Suppressor macrophage (primary cell): Measurements from ENCODE around the gene TMEM38B.

ENCODE experiments used
- DNase-seq, 4 experiments: peaks; one replicate each; pipeline ENCODE4 v3.0.0-alpha.2; 2020 to 2022
- total RNA-seq, 17 experiments: gene quantifications; one replicate each; lab custom pipeline; 2026; ENCODE audit warnings: mixed read lengths in 6 of 17, inconsistent platforms in 3 of 17; lab: John Stamatoyannopoulos, UW

TMEM38B gene, protein sequence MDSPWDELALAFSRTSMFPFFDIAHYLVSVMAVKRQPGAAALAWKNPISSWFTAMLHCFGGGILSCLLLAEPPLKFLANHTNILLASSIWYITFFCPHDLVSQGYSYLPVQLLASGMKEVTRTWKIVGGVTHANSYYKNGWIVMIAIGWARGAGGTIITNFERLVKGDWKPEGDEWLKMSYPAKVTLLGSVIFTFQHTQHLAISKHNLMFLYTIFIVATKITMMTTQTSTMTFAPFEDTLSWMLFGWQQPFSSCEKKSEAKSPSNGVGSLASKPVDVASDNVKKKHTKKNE
- 30.6 to 110 (median 45.1) reads per million in 17 experiments for total RNA-seq

DNA sequence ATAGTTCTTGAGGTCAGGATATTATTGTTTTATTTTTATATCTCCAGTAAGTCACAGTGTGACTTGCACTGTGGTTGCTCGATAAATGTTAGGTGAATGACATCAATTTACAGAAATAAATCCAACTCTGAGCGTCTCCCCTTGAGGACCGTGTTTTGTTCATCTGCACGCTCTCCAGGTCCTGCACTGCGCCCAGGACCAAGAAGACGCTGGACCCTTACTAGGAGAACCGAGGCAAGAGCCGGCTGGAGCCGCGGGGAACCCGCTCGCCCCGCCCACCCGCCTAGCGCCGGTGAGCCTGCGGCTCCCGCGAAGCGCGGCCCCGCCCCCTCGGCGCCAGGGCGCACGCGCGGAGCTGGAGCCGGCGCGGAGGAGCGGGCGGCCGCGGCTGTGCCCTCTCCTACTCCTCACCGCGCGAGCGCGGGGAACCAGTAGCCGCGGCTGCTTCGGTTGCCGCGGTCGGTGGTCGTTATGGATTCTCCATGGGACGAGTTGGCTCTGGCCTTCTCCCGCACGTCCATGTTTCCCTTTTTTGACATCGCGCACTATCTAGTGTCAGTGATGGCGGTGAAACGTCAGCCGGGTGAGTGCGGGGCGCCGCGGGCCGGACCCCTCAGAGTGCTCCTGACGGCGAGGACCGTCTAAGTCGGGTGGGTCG is at the start of gene TMEM38B:
TMEM38B (plus strand) TSS at position 352 of the 658 bp plus-strand sequence; CDS start at position 472, 120 bp downstream.
- peak; percentile 84 to 96 (median 92) for DNase-seq

DNA sequence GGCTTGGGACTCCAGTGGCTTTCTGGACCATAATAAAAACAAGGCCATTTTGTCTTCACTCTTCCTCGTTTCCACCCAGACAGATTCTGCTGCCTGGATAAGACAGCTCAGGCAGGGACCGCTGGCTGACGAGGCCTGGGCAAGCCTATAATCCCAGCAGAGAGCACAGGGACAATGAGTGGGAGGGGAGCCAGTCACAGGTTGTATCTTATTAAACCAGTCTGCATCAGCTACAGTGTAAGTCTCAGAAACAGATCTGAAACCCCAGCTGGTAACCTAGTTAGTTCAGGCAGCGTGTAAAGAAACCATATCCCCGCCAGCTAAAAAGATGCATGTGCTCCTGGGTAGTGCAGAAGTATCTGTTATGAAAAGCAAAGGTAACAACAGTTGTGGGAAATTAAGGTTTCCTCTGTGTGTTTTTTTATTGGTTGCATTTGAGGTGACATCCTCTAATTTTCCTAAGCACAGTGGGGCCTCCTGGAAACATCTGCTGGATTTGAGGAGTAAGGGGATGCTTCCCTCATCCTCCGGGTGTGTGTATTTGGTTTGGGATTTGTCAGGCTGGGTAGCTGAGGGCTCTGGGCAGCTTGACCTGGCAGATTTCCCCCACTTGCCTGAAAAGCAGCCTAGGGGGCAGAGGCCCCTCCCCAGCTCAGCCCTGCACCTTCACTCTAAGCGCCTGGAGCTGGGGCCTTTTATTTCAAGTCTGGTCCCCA is 47.3 kb upstream of the TMEM38B start:
- no peak for DNase-seq

DNA sequence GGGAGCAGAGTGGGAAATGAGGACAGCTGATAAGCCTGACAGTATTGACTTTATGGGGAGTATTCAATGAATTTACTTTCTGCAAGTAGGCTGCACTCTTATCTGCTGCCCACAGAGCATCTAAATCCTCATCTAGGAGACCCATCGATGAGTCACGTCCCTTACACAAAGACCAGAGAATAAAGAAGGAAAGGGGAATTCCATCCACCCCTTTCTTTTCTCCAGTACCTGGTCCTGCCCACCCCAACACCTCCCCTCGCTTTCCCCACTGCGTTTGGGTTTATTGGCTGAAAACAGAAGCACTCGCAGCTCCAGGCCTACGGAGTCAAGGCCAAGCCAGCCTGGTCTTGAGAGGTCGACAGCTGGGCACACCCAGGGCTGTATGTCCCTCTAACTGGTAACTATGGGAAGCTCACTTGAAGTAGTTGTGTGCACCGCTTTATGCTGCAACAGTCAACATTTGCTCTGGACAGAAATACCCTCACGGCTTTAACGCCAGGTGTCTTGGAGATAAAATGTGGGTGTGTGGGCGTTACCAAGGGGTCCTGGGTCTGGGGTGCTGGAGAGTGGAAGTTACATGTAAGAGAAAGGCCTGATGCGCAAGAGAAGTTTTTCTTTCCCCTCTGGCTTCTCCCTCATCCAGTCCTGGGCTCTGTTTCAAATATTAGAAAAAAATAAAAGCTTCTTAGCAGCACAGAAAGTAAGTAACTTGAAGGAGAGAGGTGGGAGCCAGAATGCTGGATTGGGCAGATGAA is 46.6 kb upstream of the TMEM38B start:
- DNase-seq = no peak

DNA sequence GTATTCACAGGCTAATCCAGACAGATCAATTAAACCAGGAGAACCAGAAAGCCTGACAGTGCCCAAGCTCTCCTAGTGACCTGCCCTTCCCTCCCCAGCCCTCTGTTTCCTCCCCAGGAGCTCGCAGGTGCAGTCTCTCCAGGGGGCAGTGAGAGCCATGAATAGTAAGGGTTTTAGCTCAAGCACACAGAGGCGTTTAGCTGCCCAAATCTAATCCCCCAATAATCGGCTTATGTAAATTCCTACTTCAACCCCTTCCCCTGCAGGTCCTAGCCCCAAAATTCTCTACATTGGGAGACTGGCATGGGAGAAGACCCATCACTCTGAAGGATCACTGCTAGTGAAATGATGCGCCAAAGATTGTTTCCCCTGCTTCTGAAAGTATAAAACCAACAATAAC is 42.5 kb upstream of the TMEM38B start:
- DNase-seq = no peak

DNA sequence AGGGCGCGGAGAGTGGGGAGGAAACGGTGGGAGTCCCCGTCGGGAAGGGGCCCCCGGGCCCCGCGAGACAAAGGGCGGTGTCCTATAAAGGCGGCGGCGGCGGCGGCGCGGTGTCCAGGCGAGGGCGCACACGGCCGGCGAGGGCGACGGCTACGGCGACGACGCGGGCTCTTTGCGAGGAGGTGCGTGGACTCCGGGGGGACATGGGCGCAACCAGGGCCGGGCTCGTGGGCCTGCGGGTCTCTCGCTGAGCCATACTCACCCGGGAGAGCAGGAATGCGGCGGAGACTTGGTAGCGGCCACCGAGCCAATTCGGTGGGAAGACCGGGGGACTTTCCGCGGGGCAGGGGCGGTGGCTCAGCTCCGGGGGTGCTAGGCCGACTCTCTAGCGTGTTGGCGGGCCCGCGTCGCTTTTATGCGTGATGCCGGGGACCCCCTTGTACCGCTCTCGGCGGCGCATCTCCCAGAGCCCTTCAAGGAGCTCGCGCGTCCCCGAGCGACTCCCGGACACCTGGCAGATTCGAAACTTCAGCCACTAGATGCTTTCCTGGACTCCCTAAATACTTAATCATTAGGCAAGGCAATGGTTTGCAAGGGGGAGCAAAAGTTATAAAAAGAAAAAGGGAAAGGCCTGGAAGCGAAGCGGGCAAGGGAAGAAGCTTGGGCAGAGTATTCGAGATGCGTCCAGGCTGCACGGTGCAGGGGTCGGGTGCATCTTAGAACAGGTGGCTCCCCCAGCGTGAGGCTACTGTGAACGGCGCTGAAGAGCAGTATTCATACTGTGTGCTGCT is 38.0 kb upstream of the TMEM38B start:
- peak; percentile 16 to 72 (median 38) for DNase-seq

DNA sequence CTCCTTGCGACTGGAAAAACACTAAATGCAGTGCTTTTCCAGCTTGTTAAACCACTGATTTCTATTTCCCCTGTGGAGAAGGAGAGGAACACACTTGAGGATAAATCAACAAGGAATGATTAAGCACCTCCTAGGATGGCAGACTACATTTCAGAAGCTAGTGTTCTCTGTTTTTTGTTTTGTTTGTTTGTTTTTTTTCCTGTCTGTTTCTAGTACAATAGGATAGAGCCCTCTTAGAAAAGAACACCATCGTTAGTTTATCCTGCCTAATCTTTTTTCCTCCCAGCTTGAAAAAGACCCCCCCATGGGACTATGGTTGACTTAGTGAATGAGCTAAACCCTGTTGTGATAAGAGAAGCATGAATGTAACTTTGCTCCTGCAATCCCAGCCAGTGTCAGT is 36.0 kb upstream of the TMEM38B start:
- no peak for DNase-seq

DNA sequence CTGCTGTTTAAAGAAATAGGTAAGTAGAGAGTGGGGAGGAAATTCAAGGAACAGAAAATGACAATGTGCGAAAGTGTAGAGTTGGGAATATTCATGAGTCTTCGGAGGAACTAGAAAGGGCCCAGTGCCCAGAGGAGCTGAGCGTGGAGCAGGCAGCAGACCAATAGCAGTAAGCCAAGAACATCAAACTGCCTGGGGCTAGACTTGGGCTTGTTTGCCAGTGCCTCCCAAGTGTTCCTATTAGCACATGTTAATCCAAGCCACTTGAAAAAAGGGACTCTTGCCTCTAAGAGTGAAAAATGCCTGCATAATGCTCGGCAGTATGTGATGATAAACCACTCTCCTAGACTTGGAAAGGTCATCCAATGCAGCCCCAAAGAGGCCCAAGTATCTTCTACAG is 33.3 kb upstream of the TMEM38B start:
- no peak for DNase-seq

DNA sequence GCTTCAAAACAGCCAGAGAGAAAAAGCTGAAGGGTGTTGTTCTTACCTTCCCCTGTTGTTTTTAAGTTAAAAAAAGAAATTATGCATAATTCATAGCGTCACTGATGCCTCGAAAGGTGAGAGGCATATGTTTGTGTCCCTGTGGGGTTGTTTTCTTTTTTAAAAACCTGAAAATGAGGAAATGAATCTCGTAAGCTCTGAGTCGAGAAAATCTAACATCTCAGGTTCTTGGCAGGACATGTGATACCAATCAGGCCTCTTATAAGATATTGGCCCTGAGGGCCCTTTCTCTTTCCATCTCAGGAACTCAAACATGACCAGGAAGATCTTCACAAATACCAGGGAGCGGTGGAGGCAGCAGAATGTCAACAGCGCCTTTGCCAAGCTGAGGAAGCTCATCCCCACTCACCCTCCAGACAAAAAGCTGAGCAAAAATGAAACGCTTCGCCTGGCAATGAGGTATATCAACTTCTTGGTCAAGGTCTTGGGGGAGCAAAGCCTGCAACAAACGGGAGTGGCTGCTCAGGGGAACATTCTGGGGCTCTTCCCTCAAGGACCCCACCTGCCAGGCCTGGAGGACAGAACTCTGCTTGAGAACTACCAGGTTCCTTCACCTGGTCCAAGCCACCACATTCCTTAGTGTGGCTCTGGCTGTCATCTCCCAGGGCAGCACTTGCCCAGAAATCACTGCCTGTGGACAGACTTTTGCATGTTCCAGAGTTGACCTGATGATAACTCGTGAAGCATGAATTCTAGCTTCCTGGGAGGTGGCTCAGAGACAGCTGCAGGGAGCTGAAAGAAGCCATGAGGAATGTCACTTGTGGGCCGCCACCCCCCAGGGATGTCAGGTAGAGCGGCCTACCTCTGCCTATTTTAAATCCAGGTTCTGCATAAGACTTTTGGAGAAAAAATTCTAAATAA is 31.9 kb upstream of the TMEM38B start, which contains the start of gene TAL2:
TAL2 (plus strand) TSS at position 274 of the 921 bp plus-strand sequence; CDS start at position 314, 40 bp downstream.
- no peak for DNase-seq

DNA sequence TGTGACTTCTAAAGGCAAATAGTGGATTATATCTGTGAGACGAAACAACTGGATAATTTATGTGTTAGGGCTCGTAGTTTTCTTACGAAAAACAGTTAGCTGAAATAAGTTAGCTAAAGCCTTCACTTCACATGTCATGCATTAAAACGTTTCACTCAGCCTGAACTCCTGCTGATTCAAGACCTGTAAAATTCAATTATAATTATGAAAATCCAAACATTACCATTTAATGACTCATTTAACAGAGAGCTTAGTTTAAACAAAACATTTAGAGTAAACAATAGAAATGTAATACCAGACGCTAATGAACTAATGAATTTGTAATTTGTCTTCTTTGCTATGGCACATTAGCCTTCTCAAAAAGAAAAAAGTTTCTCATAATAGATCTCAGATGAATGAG is 30.4 kb upstream of the TMEM38B start:
- no peak for DNase-seq

DNA sequence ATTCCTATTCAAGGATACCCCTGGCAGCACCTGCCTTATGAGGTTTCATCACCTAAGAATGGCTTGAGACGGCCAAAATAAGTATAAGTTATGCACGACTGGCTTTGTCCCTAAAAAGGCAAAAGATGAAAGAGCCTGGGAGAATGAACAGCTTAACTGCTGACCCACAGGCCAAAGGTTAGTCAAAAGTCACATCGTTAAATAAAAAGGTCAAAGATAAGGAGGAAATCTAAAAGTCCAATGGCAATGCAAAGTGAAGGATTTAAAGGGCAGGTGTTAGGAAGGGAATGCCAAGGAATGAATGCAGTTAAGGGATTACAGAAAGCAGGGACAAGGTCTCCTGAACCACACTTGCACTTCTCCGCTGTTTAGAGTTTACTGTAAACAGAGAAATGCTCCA is 26.5 kb upstream of the TMEM38B start:
- no peak for DNase-seq

DNA sequence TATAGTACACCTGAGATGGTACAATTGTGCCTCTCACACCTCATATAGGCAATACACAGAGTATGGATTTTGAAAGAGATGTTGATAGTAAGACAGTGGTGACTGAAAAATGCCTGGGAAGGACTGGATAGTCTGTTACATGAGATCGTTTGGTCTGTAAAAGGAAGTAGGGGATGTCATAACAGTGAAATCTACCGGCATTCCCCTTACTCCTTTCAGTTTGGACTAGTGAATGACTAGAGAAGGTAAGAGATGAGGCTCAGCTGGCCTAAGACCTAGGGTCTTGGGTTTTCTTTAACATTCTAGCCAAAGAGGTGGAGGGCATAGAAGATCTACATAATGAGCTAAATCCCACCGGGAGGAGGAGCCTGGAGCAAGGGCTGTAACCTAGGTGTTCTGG is 24.0 kb upstream of the TMEM38B start:
- no peak for DNase-seq

DNA sequence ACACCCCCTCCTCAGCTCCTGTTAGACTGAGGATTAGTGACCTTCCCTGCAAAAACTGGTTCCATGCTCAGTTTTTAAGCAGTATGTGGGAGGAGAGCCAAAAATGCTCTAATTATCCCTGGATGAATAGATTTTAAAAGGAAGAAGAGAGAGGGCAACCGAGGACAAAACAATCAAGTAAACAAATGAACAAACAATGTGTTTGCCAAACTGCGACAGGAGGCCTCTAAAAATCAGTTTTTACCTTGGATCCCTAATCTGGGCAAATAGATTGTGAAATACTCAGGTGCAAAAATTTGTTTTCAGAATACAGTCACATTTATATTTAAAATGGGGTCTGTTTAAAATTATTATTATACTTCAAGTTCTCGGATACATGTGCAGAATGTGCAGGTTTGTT is 23.6 kb upstream of the TMEM38B start:
- DNase-seq = no peak

DNA sequence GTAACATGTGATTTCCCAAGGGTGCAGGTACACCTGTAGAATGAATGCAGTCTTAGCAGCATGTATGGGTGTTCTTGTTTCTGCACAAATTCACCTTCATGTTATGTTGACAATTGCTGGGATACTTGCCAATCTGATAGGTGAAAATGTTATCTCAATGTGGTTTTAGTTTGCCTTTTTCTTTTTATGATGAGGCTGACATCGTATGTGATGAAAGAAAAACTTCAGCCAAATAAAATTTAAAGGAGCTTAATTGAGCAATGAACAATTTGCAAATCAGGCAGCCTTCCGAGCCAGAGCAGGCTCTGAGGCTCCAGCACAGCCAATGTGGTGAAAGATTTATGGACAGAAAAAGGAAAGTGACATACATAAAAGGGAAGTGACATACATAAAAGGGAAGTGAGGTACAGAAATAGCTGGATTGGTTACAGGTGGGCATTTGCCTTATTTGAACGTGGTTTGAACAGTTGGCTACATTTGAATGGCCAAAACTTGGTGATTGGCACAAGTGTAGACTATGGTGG is 21.6 kb upstream of the TMEM38B start:
- DNase-seq = peak in 3 of 4 experiments; percentile 23 to 48 (median 31)

DNA sequence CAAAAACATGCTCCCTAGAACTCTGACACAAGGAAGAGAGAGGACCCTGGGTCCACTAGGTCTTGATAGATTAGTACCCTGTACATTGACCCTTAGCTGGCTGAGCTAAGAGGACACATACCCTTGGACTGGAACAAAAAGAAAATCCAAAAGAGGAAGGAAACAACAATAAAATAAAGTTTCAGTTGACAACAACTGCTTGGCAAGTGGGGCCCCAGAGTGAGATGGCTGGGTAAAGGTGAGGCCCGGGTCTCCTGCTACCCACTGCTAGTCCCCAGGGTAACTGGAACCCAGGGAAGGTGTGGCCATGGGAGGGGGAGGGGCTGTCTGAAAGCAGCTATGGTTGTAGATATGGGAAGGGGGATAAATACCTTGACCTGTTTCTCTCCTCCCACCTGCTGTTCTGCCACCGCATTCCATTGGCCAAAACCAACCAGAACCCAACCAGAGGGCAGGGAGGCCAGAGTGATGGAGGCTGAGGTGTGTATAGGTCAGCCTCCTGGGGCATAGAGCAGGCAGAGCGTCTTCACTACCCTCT is 20.4 kb upstream of the TMEM38B start:
- DNase-seq = no peak

DNA sequence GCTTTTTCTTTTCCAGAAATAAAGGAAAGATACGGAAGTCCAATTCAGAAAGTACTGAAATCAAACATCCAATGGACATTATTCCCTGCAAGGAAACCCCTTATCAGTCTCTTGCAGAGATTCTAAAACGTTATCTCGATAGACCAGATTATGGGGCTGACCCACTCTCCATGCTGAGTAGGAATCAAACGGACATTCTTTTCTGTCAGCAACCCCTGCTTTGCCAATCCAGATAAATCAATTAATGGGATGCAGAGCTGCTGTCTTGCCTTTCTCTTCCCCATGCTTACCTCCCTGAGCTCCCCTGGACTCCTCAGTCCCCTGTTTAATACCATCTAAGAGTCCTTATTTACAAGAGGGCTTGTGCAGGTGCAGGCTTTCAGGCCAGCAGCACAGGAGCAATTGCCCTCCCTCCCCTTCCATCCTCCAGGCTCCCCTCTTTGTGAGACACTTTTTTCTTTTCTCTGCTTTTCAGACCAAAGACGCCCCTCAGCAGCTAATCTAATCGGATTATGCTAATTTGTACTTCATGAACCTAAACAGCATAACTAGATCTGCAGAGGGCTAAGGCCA is 17.9 kb upstream of the TMEM38B start:
- no peak for DNase-seq

DNA sequence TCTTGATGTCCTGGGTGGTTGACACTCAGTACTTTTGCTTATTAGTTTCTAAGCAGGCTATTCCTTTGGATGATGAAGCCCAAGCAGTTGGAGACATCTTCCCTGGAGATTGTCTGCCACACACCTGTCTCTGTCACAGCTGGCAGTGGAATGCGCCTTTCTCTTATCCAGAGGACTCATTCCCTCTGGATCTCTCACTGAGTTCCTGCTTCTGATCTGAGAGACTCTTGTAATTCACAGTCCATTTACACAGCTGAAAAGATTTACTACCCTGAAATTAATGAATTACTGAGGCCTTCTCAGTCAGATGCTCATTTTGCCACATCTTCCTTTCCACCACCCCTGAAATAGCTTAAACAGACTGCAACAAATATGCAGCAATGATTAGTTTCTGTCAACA is 16.2 kb upstream of the TMEM38B start:
- no peak for DNase-seq

DNA sequence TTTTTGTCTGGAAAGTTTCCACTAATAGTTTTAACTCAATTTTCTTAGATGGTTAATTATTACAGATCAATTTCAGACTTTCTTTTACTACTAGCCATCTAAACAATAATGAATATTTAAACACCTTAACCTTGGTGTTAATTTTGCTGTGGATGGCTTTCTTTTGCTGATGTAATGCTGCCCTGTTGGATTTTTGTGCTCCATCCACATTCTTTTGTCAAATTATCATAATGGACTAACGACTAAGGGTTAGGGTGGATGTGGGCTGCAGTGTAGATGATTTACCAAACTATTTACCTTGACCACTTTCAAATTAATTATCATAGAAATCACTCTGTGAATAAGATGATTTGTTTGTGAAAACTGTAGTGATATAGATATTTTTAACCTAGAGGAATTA is 15.6 kb upstream of the TMEM38B start:
- no peak for DNase-seq

DNA sequence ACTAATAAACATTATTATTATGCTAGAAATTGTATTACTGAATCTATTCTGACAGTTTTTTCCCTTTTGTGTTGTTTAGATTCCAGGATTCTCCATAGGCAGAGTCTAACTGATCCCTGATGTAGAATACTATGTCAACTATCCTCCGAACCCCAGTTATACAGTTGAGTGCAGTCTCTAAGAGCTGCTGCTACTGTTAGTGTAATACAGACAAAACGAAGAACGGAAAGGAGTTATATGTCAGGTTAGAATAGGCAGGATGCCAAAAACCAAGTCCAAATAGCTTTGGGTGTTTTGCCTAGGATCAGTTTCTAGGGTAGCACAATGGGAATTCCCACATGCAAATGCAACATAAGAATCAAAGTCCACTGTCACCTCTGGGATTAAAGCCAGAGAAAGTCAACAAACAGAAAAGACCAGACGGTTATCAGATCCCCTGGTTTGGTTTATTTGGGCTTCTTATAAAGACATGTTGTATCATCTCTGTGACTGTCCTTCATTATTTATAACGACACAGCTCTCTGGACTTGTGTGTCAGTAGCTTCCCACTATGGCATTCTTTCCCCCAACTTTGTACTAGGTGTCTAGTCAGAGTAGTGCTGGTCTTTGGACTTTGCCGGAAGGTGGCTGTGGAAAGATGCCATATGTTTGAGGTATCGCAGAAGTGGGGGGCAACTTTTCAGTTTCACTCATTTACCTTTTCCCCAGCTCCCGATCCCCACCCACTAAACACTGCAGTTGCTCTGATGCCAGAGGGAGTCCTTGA is 14.9 kb upstream of the TMEM38B start:
- DNase-seq = no peak

DNA sequence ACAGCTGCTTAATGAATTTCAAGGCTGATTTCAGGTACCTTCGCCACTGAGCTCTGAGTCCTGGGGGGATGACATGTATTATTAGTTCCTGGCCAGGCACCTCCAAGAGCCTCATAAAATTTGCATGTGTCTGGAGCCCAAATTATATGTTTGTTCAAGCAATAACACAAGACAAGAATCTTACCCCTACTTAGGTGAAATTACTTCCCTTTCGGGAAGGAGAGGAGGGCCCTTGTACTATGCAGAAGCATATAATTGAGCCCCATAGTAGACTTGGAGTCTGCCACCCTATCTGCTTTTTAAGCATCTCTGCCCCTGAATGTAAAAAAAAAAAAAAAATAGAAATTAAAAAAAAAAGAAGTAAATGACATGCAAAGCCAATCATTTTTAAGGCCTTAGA is 13.0 kb upstream of the TMEM38B start:
- no peak for DNase-seq
